Erythroblast (primary cell): ENCODE data around the gene TPRN.

Experiments
- GATA1 ChIP-seq: IDR thresholded peaks from 2 replicates; pipeline ENCODE4 v1.6.1; 2011; ENCODE audit warnings: low read depth, mild to moderate bottlenecking, control low read depth, low read length, moderate library complexity
- POLR2A ChIP-seq: IDR thresholded peaks from 2 replicates; pipeline ENCODE4 v1.6.1; 2011; ENCODE audit warnings: mild to moderate bottlenecking, low read length

DNA sequence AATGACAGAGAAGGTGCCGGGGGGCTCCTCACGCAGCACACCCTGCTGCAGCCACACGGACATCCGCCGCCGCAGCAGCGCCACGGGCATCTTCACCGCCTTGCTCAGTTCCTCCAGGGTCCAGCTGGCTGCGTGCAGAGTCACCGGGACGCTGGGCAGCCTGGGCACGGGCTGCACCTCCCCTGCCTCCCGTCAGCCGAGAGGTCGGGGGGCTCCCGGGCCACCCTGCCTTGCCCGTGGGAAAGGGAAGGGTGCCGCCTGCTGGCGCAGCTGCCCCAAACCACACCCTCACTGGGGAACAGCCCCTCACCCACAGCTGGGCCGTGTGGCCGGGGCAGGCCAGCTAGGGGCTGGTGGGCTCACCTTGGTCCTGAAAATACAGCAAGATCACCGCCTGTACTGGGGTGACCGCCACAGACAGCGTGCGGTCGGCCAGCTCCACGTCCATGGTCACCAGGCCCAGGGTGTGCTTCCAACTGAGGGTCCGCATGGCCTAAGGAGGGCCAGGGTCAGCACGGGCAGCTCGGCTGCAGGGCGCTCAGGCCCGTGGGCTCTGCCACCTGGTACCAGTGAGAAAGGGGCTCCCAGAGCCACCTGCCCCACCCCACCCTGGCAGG, 25.1 kb downstream of the TPRN start:
- TF ChIP-seq POLR2A (no peak), GATA1 (no peak)
